Ovary (tissue), 9 donors: ENCODE results near the gene BCL7A. TPM values are rescaled to one million over a fixed set of nuclear protein-coding genes. Genes with fewer than 3 reads are reported as not detected.

Experiments
- DNase-seq, 5 donors: peaks; one replicate each; pipeline ENCODE4 v3.0.0-alpha.2; 2019 to 2020
- H3K27ac ChIP-seq, 2 donors: fragments of 200-600 bp; one replicate each; pipeline versions ENCODE4 v1.5.1 to v1.8.0; 2019 to 2022
- H3K27me3 ChIP-seq: fragments of 200-600 bp; one replicate; pipeline ENCODE4 v1.8.0; 2022
- H3K36me3 ChIP-seq: fragments of 200-600 bp; sonication (generic); one replicate; pipeline ENCODE4 v1.5.1; 2019
- H3K4me1 ChIP-seq: one replicate; pipeline ENCODE4 v1.8.1; 2013; ENCODE audit warnings: mild to moderate bottlenecking, moderate library complexity; ENCODE audit not compliant: insufficient read depth
- H3K4me3 ChIP-seq: fragments of 200-600 bp; sonication (generic); one replicate; pipeline ENCODE4 v1.5.1; 2017
- H3K9me3 ChIP-seq, 2 donors: fragments of 200-600 bp in 1 of 2; sonication (generic) in 1 of 2; one replicate each; pipeline versions ENCODE4 v1.5.1 to v1.8.1; 2013 to 2019; ENCODE audit warnings: mild to moderate bottlenecking in 1 of 2, moderate library complexity in 1 of 2
- CTCF ChIP-seq, 3 donors: fragments of 450-650 bp in 2 of 3; fragments of 200-600 bp in 1 of 3; IDR thresholded peaks; one replicate each; pipeline versions ENCODE4 v1.5.1 to v1.8.0; 2016 to 2022; ENCODE audit warnings: antibody characterized with exemption in 3 of 3, mild to moderate bottlenecking in 1 of 3
- EP300 ChIP-seq: sonication (generic); formaldehyde crosslinking; IDR thresholded peaks from one replicate; pipeline ENCODE4 v1.6.1; 2017; ENCODE audit warnings: antibody characterized with exemption
- POLR2A ChIP-seq: fragments of 450-650 bp; IDR thresholded peaks from one replicate; pipeline ENCODE4 v1.6.1; 2017; ENCODE audit warnings: antibody characterized with exemption, mild to moderate bottlenecking, moderate library complexity
- WGBS, 3 donors: extraction: QIAGEN DNeasy Blood & Tissue Kit in 1 of 3; methylation state at CpG; one replicate each; pipeline versions ENCODE4 v1.1.5 to v1.1.7; 2013 to 2017; 5-methylcytosine and 5-hydroxymethylcytosine counted together
- intact Hi-C, 4 donors: fragments of 100-400 bp; cut with DNase I; formaldehyde crosslinking; loops; one replicate each; pipeline versions ENCODE4 v1.11.0 to v1.15.1; 2022 to 2023
- polyA plus RNA-seq, 2 donors: library from polyadenylated mRNA; stranded (reverse); fragments of 200-250 nt in 1 of 2; fragments of 350-450 nt in 1 of 2; fragmentation: Illumina TruSeq in 1 of 2; extraction: RNeasy Lipid Tissue Mini Kit (QIAGEN cat#74804) in 1 of 2; gene quantifications; one replicate each; pipeline ENCODE4 v1.2.3, GENCODE V29; 2013 to 2014
- total RNA-seq, 7 donors: library from RNA; depleted of rRNA in 2 of 7; stranded (reverse); fragments of >200 nt in 2 of 7; fragmentation: NEBNext Ultra II Directional in 3 of 7; extraction: Animal tissue kit (Norgen Biotek cat#: 25700) in 3 of 7; gene quantifications; one replicate each; pipeline versions ENCODE4 v1.1.0 to v1.2.4, GENCODE V29; 2016 to 2023
- donor health status: DM: no; HTN: no; CAD: no; lungs with moderate emphysema.
- donor health status: DM: no; HTN: no; CAD: no.
- donor health status: Bipolar disorder and iron deficiency.
- donor health status: DM: yes; HTN: yes; CAD: no.
- donor health status: DM: no; HTN: no; CAD: no.
- donor health status: DM: yes; HTN: yes; CAD: no.

BCL7A gene
- total and polyA plus RNA-seq, 9 donors: 4.4 to 9.1 (median 6.4) TPM

GRCh38 chr12:122014781-122015180 lies 6.9 kb upstream of the BCL7A start:
- TF ChIP-seq CTCF (IDR thresholded peaks at IDR 0.05): no peak
- TF ChIP-seq POLR2A: no peak
- TF ChIP-seq EP300: no peak
- Histone ChIP-seq H3K9me3 (no peaks in the 10 kb centered on the region), H3K27me3 (no peaks in the 10 kb centered on the region), H3K27ac (no peak overlapping the region), H3K4me3 (no peak overlapping the region), H3K36me3 (no peaks in the 10 kb centered on the region), H3K4me1 (no peaks in the 10 kb centered on the region)
- WGBS, 3 donors: 90 to 93% (median 92%) methylated on average over 5 of the region's 5 CpGs
- intact Hi-C loops: no loop called here
- DNase-seq: no peak

- Histone ChIP-seq H3K27me3 (no peaks in the 10 kb centered on the region), H3K27ac (no peak overlapping the region), H3K4me1 (no peaks in the 10 kb centered on the region), H3K9me3 (no peaks in the 10 kb centered on the region), H3K4me3 (no peak overlapping the region), H3K36me3 (no peaks in the 10 kb centered on the region)
- intact Hi-C loops: no loop called here
- TF ChIP-seq EP300 (no peak), POLR2A (no peak), CTCF (IDR thresholded peaks at IDR 0.05) (no peak)
- DNase-seq: no peak
Measured at GRCh38 chr12:122018457-122018856, 3.2 kb upstream of the BCL7A start.

GRCh38 chr12:122018937-122019336 lies 2.7 kb upstream of the BCL7A start:
- no peaks in the 10 kb centered on the region for H3K9me3 ChIP-seq

GRCh38 chr12:122020795-122021192 lies 890 bp upstream of the BCL7A start:
- intact Hi-C loops: no loop called here

More at GRCh38 chr12:122018937-122019336, 2.7 kb upstream of the BCL7A start:
- no peak for DNase-seq
- intact Hi-C loops: no loop called here
- no peaks in the 10 kb centered on the region for H3K27me3 ChIP-seq
- H3K4me3 ChIP-seq: no peak overlapping the region
- no peaks in the 10 kb centered on the region for H3K4me1 ChIP-seq
- WGBS, 3 donors: 91 to 96% (median 95%) methylated on average over 4 of the region's 4 CpGs
- TF ChIP-seq POLR2A (no peak), CTCF (IDR thresholded peaks at IDR 0.05) (no peak), EP300 (no peak)
- H3K27ac ChIP-seq: no peak overlapping the region
- H3K36me3 ChIP-seq: no peaks in the 10 kb centered on the region

More at GRCh38 chr12:122020795-122021192, 890 bp upstream of the BCL7A start:
- H3K27ac ChIP-seq: no peak overlapping the region
- TF ChIP-seq CTCF (IDR thresholded peaks at IDR 0.05): no peak
- no peak for TF ChIP-seq EP300
- no peak for TF ChIP-seq POLR2A
- DNase-seq: no peak
- H3K4me1 ChIP-seq: peaks cover 2% of the 10 kb centered on the region
- WGBS, 3 donors: 47 to 59% (median 52%) methylated on average over 16 of the region's 16 CpGs
- no peaks in the 10 kb centered on the region for H3K27me3 ChIP-seq
- H3K36me3 ChIP-seq: no peaks in the 10 kb centered on the region
- no peaks in the 10 kb centered on the region for H3K9me3 ChIP-seq
- H3K4me3 ChIP-seq: peak overlapping the region; percentile 78
